A549 (cell line): ENCODE measurements around the gene BAHCC1.

Experiments
- CTCF ChIP-seq: fragments of >200 bp; sonication (Bioruptor Twin); formaldehyde crosslinking; IDR thresholded peaks from 3 replicates; pipeline ENCODE4 v1.5.1; 2016
- FOSL2 ChIP-seq, 2 experiments: fragments of 450-650 bp in 1 of 2; fragments of >200 bp in 1 of 2; sonication (Bioruptor Twin) in 1 of 2; formaldehyde crosslinking; IDR thresholded peaks; 2 replicates each; pipeline versions ENCODE4 v1.5.0 to v1.6.1; 2016 to 2020; ENCODE audit warnings: mild to moderate bottlenecking in 1 of 2, moderate library complexity in 1 of 2
- FOXS1 ChIP-seq: fragments of 250-450 bp; sonication (Bioruptor Pico); IDR thresholded peaks from 2 replicates; pipeline ENCODE4 v1.5.0; 2020; ENCODE audit warnings: mild to moderate bottlenecking, moderate library complexity
- HEYL ChIP-seq: fragments of 250-450 bp; sonication (Bioruptor Pico); IDR thresholded peaks from 2 replicates; pipeline ENCODE4 v1.8.0; 2021; ENCODE audit warnings: mild to moderate bottlenecking, moderate library complexity
- HOXA7 ChIP-seq: fragments of 250-450 bp; sonication (Bioruptor Pico); IDR thresholded peaks from 2 replicates; pipeline ENCODE4 v1.5.0; 2020; ENCODE audit warnings: mild to moderate bottlenecking, moderate library complexity
- POLR2A ChIP-seq: IDR thresholded peaks from 2 replicates; pipeline ENCODE4 v1.6.1; 2012; ENCODE audit warnings: mild to moderate bottlenecking, low read length
- RCOR1 ChIP-seq: fragments of 150-350 bp; IDR thresholded peaks from 2 replicates; pipeline ENCODE4 v1.6.1; 2014; ENCODE audit warnings: antibody characterized with exemption, low read length, low read depth
- TFCP2L1 ChIP-seq: fragments of 250-450 bp; sonication (Bioruptor Pico); IDR thresholded peaks from 2 replicates; pipeline ENCODE4 v1.5.0; 2021; ENCODE audit warnings: mild to moderate bottlenecking
- TF ChIP-seq, protein P1 (sequence below): fragments of 200-600 bp; sonication (generic); IDR thresholded peaks from 2 replicates; pipeline ENCODE4 v1.6.1; 2016; ENCODE audit warnings: antibody characterized with exemption, mild to moderate bottlenecking, moderate library complexity

DNA sequence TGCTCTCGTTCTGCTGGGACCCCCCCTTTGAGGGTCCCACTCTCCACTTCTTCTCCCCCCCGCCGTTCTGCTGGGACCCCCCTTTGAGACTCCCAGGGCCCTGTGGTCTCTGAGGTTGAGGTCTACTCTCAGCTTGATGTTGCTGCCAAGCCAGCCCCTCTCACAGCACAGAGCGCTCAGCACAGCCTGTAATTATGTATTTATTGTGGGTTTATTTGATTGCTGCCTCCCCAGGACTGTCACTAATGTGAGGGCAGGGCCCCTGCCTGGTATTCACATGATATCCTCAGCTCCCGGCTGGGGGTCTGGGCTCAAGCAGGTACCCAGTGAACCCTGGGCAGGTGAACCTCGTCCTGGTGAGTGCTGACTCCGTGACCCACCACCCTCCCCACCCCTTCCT, 81.9 kb downstream of the BAHCC1 start:
- TF ChIP-seq POLR2A (no peak), RCOR1 (no peak), HOXA7 (CRISPR knock-in tag) (no peak), CTCF (no peak), FOSL2 (IDR thresholded peaks at IDR 0.05) (no peak), FOSL2 (CRISPR knock-in tag; IDR thresholded peaks at IDR 0.05) (no peak), HEYL (CRISPR knock-in tag) (no peak), TFCP2L1 (CRISPR knock-in tag) (no peak), FOXS1 (CRISPR knock-in tag) (no peak)
- TF ChIP-seq, protein P1, sequence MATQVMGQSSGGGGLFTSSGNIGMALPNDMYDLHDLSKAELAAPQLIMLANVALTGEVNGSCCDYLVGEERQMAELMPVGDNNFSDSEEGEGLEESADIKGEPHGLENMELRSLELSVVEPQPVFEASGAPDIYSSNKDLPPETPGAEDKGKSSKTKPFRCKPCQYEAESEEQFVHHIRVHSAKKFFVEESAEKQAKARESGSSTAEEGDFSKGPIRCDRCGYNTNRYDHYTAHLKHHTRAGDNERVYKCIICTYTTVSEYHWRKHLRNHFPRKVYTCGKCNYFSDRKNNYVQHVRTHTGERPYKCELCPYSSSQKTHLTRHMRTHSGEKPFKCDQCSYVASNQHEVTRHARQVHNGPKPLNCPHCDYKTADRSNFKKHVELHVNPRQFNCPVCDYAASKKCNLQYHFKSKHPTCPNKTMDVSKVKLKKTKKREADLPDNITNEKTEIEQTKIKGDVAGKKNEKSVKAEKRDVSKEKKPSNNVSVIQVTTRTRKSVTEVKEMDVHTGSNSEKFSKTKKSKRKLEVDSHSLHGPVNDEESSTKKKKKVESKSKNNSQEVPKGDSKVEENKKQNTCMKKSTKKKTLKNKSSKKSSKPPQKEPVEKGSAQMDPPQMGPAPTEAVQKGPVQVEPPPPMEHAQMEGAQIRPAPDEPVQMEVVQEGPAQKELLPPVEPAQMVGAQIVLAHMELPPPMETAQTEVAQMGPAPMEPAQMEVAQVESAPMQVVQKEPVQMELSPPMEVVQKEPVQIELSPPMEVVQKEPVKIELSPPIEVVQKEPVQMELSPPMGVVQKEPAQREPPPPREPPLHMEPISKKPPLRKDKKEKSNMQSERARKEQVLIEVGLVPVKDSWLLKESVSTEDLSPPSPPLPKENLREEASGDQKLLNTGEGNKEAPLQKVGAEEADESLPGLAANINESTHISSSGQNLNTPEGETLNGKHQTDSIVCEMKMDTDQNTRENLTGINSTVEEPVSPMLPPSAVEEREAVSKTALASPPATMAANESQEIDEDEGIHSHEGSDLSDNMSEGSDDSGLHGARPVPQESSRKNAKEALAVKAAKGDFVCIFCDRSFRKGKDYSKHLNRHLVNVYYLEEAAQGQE, result no peak
